ENCODE data around the gene KIF26B.

The KIF26B gene

GRCh38 chr1:245611251-245611650 is 456.5 kb downstream of the KIF26B start:
- no peak overlapping the region for H3K4me3 ChIP-seq (ENCODE audit: low read depth, low read length)
- DNase-seq (ENCODE audit: low read depth), result no peak

GRCh38 chr1:245614476-245614875 is 459.7 kb downstream of the KIF26B start:
- no peak for DNase-seq (ENCODE audit: low read depth)
- H3K4me3 ChIP-seq (ENCODE audit: low read depth, low read length), result no peak overlapping the region

GRCh38 chr1:245615001-245615400 is 460.2 kb downstream of the KIF26B start:
- DNase-seq (ENCODE audit: low read depth), result no peak
- no peak overlapping the region for H3K4me3 ChIP-seq (ENCODE audit: low read depth, low read length)

- no peak for DNase-seq (ENCODE audit: low read depth)
- no peak overlapping the region for H3K4me3 ChIP-seq (ENCODE audit: low read depth, low read length)
Observed at GRCh38 chr1:245621589-245621988, 466.8 kb downstream of the KIF26B start.

GRCh38 chr1:245622332-245623014 is 467.7 kb downstream of the KIF26B start:
- no peak for DNase-seq (ENCODE audit: low read depth)
- no peak overlapping the region for H3K4me3 ChIP-seq (ENCODE audit: low read depth, low read length)

GRCh38 chr1:245641384-245641783 is 486.6 kb downstream of the KIF26B start:
- H3K4me3 ChIP-seq (ENCODE audit: low read depth, low read length), result no peak overlapping the region
- no peak for DNase-seq (ENCODE audit: low read depth)

- H3K4me3 ChIP-seq (ENCODE audit: low read depth, low read length), result no peak overlapping the region
- no peak for DNase-seq (ENCODE audit: low read depth)
Observed at GRCh38 chr1:245645406-245645805, 490.6 kb downstream of the KIF26B start.

- DNase-seq (ENCODE audit: low read depth), result no peak
- H3K4me3 ChIP-seq (ENCODE audit: low read depth, low read length), result no peak overlapping the region
Observed at GRCh38 chr1:245645894-245646293, 491.1 kb downstream of the KIF26B start.

GRCh38 chr1:245648749-245649522 is 494.2 kb downstream of the KIF26B start:
- no peak for DNase-seq (ENCODE audit: low read depth)
- no peak overlapping the region for H3K4me3 ChIP-seq (ENCODE audit: low read depth, low read length)

- DNase-seq (ENCODE audit: low read depth), result no peak
- no peak overlapping the region for H3K4me3 ChIP-seq (ENCODE audit: low read depth, low read length)
Observed at GRCh38 chr1:245649666-245650065, 494.9 kb downstream of the KIF26B start.

GRCh38 chr1:245650441-245650960 is 495.7 kb downstream of the KIF26B start:
- no peak overlapping the region for H3K4me3 ChIP-seq (ENCODE audit: low read depth, low read length)
- no peak for DNase-seq (ENCODE audit: low read depth)

- no peak overlapping the region for H3K4me3 ChIP-seq (ENCODE audit: low read depth, low read length)
- DNase-seq (ENCODE audit: low read depth), result no peak
Observed at GRCh38 chr1:245651093-245651492, 496.3 kb downstream of the KIF26B start.

- no peak for DNase-seq (ENCODE audit: low read depth)
- H3K4me3 ChIP-seq (ENCODE audit: low read depth, low read length), result no peak overlapping the region
Observed at GRCh38 chr1:245652116-245652515, 497.3 kb downstream of the KIF26B start.

GRCh38 chr1:245652660-245653427 is 498.1 kb downstream of the KIF26B start:
- DNase-seq (ENCODE audit: low read depth), result no peak
- H3K4me3 ChIP-seq (ENCODE audit: low read depth, low read length), result no peak overlapping the region

- no peak overlapping the region for H3K4me3 ChIP-seq (ENCODE audit: low read depth, low read length)
- no peak for DNase-seq (ENCODE audit: low read depth)
Observed at GRCh38 chr1:245654460-245655050, 499.8 kb downstream of the KIF26B start.

GRCh38 chr1:245656189-245656717 is 501.5 kb downstream of the KIF26B start:
- no peak for DNase-seq (ENCODE audit: low read depth)
- H3K4me3 ChIP-seq (ENCODE audit: low read depth, low read length), result no peak overlapping the region

- H3K4me3 ChIP-seq (ENCODE audit: low read depth, low read length), result no peak overlapping the region
- DNase-seq (ENCODE audit: low read depth), result no peak
Observed at GRCh38 chr1:245657371-245657770, 502.6 kb downstream of the KIF26B start.

- no peak overlapping the region for H3K4me3 ChIP-seq (ENCODE audit: low read depth, low read length)
Observed at GRCh38 chr1:245663373-245663772, 508.6 kb downstream of the KIF26B start.

GRCh38 chr1:245663841-245664240 is 509.1 kb downstream of the KIF26B start:
- no peak for DNase-seq (ENCODE audit: low read depth)

More at GRCh38 chr1:245663373-245663772, 508.6 kb downstream of the KIF26B start:
- no peak for DNase-seq (ENCODE audit: low read depth)

More at GRCh38 chr1:245663841-245664240, 509.1 kb downstream of the KIF26B start:
- no peak overlapping the region for H3K4me3 ChIP-seq (ENCODE audit: low read depth, low read length)
